Measurements from ENCODE around the gene TAS2R41. TPM values are rescaled to one million over a fixed set of nuclear protein-coding genes. Genes with fewer than 3 reads are reported as not detected.

Gene TAS2R41
- total RNA-seq, 1 donor from 2014 or later, result not detected

DNA sequence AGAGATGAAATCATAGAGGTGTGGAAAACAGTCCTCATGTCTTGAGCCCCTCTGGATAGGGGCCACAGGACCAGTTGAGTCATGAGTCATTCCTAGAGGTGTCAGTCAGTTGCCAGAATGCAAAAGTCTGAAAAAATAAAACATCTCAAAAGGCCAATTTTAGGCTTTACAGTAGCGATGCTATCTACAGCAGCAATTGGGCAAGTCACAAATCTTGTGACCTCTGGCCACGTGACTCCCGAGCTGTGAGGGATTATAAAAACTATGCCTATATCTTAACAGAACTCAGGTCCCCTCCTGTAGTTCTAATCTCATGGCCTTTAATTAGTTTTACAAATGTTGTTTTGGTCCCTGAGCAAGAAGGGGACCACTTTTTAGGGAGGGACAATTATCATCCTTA is 15.6 kb upstream of the TAS2R41 start:
- Histone ChIP-seq H3K36me3 (ENCODE audit: insufficient read depth, low read length) (no peaks in the 10 kb centered on the region), H3K27ac (ENCODE audit: low read depth, low read length) (no peak overlapping the region), H3K4me3 (ENCODE audit: insufficient read depth, low read depth, low read length) (no peak overlapping the region), H3K4me2 (ENCODE audit: low read length) (no peak overlapping the region), H2AFZ (ENCODE audit: low read depth, low read length) (no peak overlapping the region), H3K27me3 (ENCODE audit: insufficient read depth, low read length) (no peaks in the 10 kb centered on the region), H4K20me1 (ENCODE audit: insufficient read depth, low read length) (no peaks in the 10 kb centered on the region), H3K9ac (ENCODE audit: low read length) (no peak overlapping the region), H3K79me2 (ENCODE audit: insufficient read depth, low read length) (no peaks in the 10 kb centered on the region), H3K4me1 (ENCODE audit: insufficient read depth, low read length) (peaks cover 11% of the 10 kb centered on the region), H3K9me3 (ENCODE audit: insufficient read depth, low read depth, low read length) (no peaks in the 10 kb centered on the region)
- H3K4me1 Mint-ChIP-seq (ENCODE audit: low read depth, unreplicated experiment), result peaks cover 2% of the 10 kb centered on the region
- no peak overlapping the region for H3K4me3 Mint-ChIP-seq (ENCODE audit: unreplicated experiment)
- H3K36me3 Mint-ChIP-seq (ENCODE audit: low read depth, unreplicated experiment), result no peaks in the 10 kb centered on the region
- H3K27me3 Mint-ChIP-seq (ENCODE audit: low read depth, unreplicated experiment), result no peaks in the 10 kb centered on the region
- no peak for FAIRE-seq
- TF ChIP-seq EZH2 (IDR thresholded peaks at IDR 0.05; ENCODE audit: insufficient read depth, low read length), result no peak
- TF ChIP-seq, protein P1, sequence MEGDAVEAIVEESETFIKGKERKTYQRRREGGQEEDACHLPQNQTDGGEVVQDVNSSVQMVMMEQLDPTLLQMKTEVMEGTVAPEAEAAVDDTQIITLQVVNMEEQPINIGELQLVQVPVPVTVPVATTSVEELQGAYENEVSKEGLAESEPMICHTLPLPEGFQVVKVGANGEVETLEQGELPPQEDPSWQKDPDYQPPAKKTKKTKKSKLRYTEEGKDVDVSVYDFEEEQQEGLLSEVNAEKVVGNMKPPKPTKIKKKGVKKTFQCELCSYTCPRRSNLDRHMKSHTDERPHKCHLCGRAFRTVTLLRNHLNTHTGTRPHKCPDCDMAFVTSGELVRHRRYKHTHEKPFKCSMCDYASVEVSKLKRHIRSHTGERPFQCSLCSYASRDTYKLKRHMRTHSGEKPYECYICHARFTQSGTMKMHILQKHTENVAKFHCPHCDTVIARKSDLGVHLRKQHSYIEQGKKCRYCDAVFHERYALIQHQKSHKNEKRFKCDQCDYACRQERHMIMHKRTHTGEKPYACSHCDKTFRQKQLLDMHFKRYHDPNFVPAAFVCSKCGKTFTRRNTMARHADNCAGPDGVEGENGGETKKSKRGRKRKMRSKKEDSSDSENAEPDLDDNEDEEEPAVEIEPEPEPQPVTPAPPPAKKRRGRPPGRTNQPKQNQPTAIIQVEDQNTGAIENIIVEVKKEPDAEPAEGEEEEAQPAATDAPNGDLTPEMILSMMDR (IDR thresholded peaks at IDR 0.05; ENCODE audit: insufficient read depth, low read depth, low read length), result no peak
- H3K9me3 Mint-ChIP-seq (ENCODE audit: unreplicated experiment), result peaks cover 7% of the 10 kb centered on the region
- DNase-seq (ENCODE audit: low read depth), result no peak
- no peak overlapping the region for H3K27ac Mint-ChIP-seq (ENCODE audit: unreplicated experiment)

DNA sequence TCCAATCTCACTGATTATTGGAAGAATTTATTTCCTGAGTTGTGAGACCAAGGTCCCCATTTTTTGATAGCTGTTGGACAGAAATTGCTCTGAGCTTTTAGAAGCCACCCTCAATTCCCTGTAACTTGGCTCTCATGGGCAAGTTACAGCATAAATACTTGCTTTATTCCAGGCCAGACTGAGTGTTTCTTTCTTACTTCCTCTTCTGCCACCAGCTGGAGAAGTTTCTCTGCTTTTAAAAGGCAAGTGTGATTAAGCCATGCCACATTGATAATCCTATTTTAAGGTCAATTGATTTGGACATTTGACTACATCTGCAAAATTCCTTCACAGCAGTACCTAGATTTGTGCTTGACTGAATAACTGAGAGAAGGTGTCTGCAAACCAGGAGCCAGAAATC is 14.1 kb upstream of the TAS2R41 start:
- H3K4me3 Mint-ChIP-seq (ENCODE audit: unreplicated experiment), result no peak overlapping the region
- no peaks in the 10 kb centered on the region for H3K9me3 ChIP-seq (ENCODE audit: insufficient read depth, low read depth, low read length)
- no peaks in the 10 kb centered on the region for H3K36me3 ChIP-seq (ENCODE audit: insufficient read depth, low read length)
- peaks cover 7% of the 10 kb centered on the region for H3K9me3 Mint-ChIP-seq (ENCODE audit: unreplicated experiment)
- no peak overlapping the region for H3K4me3 ChIP-seq (ENCODE audit: insufficient read depth, low read depth, low read length)
- no peak overlapping the region for H3K27ac Mint-ChIP-seq (ENCODE audit: unreplicated experiment)
- no peak overlapping the region for H3K4me2 ChIP-seq (ENCODE audit: low read length)
- H3K4me1 ChIP-seq (ENCODE audit: insufficient read depth, low read length), result no peaks in the 10 kb centered on the region
- no peaks in the 10 kb centered on the region for H3K4me1 Mint-ChIP-seq (ENCODE audit: low read depth, unreplicated experiment)
- H3K27ac ChIP-seq (ENCODE audit: low read depth, low read length), result no peak overlapping the region
- H4K20me1 ChIP-seq (ENCODE audit: insufficient read depth, low read length), result no peaks in the 10 kb centered on the region
- TF ChIP-seq, protein P1 (IDR thresholded peaks at IDR 0.05; ENCODE audit: insufficient read depth, low read depth, low read length), result no peak
- no peaks in the 10 kb centered on the region for H3K27me3 ChIP-seq (ENCODE audit: insufficient read depth, low read length)
- H3K9ac ChIP-seq (ENCODE audit: low read length), result no peak overlapping the region
- FAIRE-seq (no peak), DNase-seq (ENCODE audit: low read depth) (no peak)
- no peaks in the 10 kb centered on the region for H3K27me3 Mint-ChIP-seq (ENCODE audit: low read depth, unreplicated experiment)
- H3K36me3 Mint-ChIP-seq (ENCODE audit: low read depth, unreplicated experiment), result no peaks in the 10 kb centered on the region
- no peaks in the 10 kb centered on the region for H3K79me2 ChIP-seq (ENCODE audit: insufficient read depth, low read length)
- H2AFZ ChIP-seq (ENCODE audit: low read depth, low read length), result no peak overlapping the region

DNA sequence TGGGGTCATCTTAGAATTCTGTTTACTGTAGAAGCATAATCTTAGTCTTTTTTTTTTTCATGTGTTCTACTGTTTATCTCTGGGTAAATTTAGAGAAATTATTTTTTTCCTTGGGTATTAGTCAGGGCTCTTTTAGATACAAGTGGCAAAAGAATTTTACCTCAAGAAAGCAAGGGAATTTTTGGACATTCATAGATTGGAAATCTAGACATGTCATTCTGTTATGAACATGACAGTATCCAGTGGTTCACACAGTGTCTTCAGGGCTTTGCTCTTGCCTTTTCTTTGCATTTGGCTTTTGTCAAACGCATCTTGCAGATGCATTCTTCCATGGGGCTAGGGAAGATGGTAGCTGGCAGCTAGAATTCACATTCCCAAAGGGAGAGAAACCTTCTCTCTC is 13.7 kb upstream of the TAS2R41 start:
- DNase-seq (ENCODE audit: low read depth) (no peak), FAIRE-seq (no peak)
- Mint-ChIP-seq H3K9me3 (ENCODE audit: unreplicated experiment) (peaks cover 7% of the 10 kb centered on the region), H3K36me3 (ENCODE audit: low read depth, unreplicated experiment) (no peaks in the 10 kb centered on the region), H3K27ac (ENCODE audit: unreplicated experiment) (no peak overlapping the region), H3K27me3 (ENCODE audit: low read depth, unreplicated experiment) (no peaks in the 10 kb centered on the region), H3K4me1 (ENCODE audit: low read depth, unreplicated experiment) (no peaks in the 10 kb centered on the region), H3K4me3 (ENCODE audit: unreplicated experiment) (no peak overlapping the region)
- Histone ChIP-seq H3K9ac (ENCODE audit: low read length) (no peak overlapping the region), H4K20me1 (ENCODE audit: insufficient read depth, low read length) (no peaks in the 10 kb centered on the region), H3K4me1 (ENCODE audit: insufficient read depth, low read length) (no peaks in the 10 kb centered on the region), H3K36me3 (ENCODE audit: insufficient read depth, low read length) (no peaks in the 10 kb centered on the region), H3K4me3 (ENCODE audit: insufficient read depth, low read depth, low read length) (no peak overlapping the region), H3K27ac (ENCODE audit: low read depth, low read length) (no peak overlapping the region), H3K9me3 (ENCODE audit: insufficient read depth, low read depth, low read length) (no peaks in the 10 kb centered on the region), H3K4me2 (ENCODE audit: low read length) (no peak overlapping the region), H3K79me2 (ENCODE audit: insufficient read depth, low read length) (no peaks in the 10 kb centered on the region), H2AFZ (ENCODE audit: low read depth, low read length) (no peak overlapping the region), H3K27me3 (ENCODE audit: insufficient read depth, low read length) (no peaks in the 10 kb centered on the region)
- TF ChIP-seq, protein P1 (IDR thresholded peaks at IDR 0.05; ENCODE audit: insufficient read depth, low read depth, low read length), result no peak
